Measurements from ENCODE around the gene ARL3. TPM values are rescaled to one million over a fixed set of nuclear protein-coding genes. Genes with fewer than 3 reads are reported as not detected.
"Not testable (repeated sequence)": the region's sequence is repeated elsewhere in the genome, so short reads cannot be mapped to it uniquely, and the experiment has no call there.

ARL3 gene
- total RNA-seq, 4 donors from 2014 or later, result 1.6 to 3.8 (median 3.2) TPM

- no peak overlapping the region for H3K4me3 ChIP-seq (ENCODE audit: low read depth, poor library complexity, severe bottlenecking)
- intact Hi-C loops (cut with DNase I; ENCODE audit: low total_unique reads), result no loop called here
- TF ChIP-seq CTCF (IDR thresholded peaks at IDR 0.05) (no peak), POLR2A (IDR thresholded peaks at IDR 0.05) (no peak)
- no peak for DNase-seq (ENCODE audit: low spot score in 2 of 2)
- WGBS, 2 donors, result 66 to 73% methylated on average over 6 of the region's 6 CpGs
Observed at GRCh38 chr10:102720775-102721301, 6.6 kb upstream of the ARL3 start.

GRCh38 chr10:102720337-102720736 lies 6.1 kb upstream of the ARL3 start:
- WGBS, 2 donors, result 82 to 88% methylated on average over 3 of the region's 3 CpGs
- intact Hi-C loops (cut with DNase I; ENCODE audit: low total_unique reads), result no loop called here

GRCh38 chr10:102718220-102718619 lies 4.0 kb upstream of the ARL3 start:
- no peak overlapping the region for H3K4me3 ChIP-seq (ENCODE audit: low read depth, poor library complexity, severe bottlenecking)
- DNase-seq (ENCODE audit: low spot score in 2 of 2), result no peak
- 51 to 64% methylated on average over 3 of the region's 3 CpGs for WGBS, 2 donors
- intact Hi-C loops (cut with DNase I; ENCODE audit: low total_unique reads), result no loop called here
- TF ChIP-seq CTCF (IDR thresholded peaks at IDR 0.05) (no peak), POLR2A (IDR thresholded peaks at IDR 0.05) (no peak)

More at GRCh38 chr10:102720337-102720736, 6.1 kb upstream of the ARL3 start:
- no peak for TF ChIP-seq POLR2A (IDR thresholded peaks at IDR 0.05)
- TF ChIP-seq CTCF (IDR thresholded peaks at IDR 0.05), result no peak
- H3K4me3 ChIP-seq (ENCODE audit: low read depth, poor library complexity, severe bottlenecking), result no peak overlapping the region
- no peak for DNase-seq (ENCODE audit: low spot score in 2 of 2)

- H3K4me3 ChIP-seq (ENCODE audit: low read depth, poor library complexity, severe bottlenecking); DNase-seq (ENCODE audit: low spot score in 2 of 2); intact Hi-C loops (cut with DNase I; ENCODE audit: low total_unique reads): not testable (repeated sequence)
- WGBS, 2 donors, result 91 to 95% methylated on average over 18 of the region's 18 CpGs
Observed at GRCh38 chr10:102716900-102717565, 2.8 kb upstream of the ARL3 start.

GRCh38 chr10:102715880-102716279 lies 1.7 kb upstream of the ARL3 start:
- WGBS, 2 donors, result 89 to 93% methylated on average over 1 of the region's 1 CpG
- DNase-seq (ENCODE audit: low spot score in 2 of 2), result no peak
- intact Hi-C loops (cut with DNase I; ENCODE audit: low total_unique reads), result no loop called here
- TF ChIP-seq POLR2A (IDR thresholded peaks at IDR 0.05) (no peak), CTCF (IDR thresholded peaks at IDR 0.05) (no peak)
- H3K4me3 ChIP-seq (ENCODE audit: low read depth, poor library complexity, severe bottlenecking), result no peak overlapping the region

- 5% methylated on average over 35 to 36 of the region's 46 CpGs for whole genome bisulfite sequencing, 2 donors
- no peak for TF ChIP-seq CTCF (IDR thresholded peaks at IDR 0.05)
- TF ChIP-seq POLR2A (IDR thresholded peaks at IDR 0.05), result no peak
- intact Hi-C loops (cut with DNase I; ENCODE audit: low total_unique reads), result no loop called here
- peak in 1 of 2 donors; percentile 89 for DNase-seq (ENCODE audit: low spot score in 2 of 2)
- H3K4me3 ChIP-seq (ENCODE audit: low read depth, poor library complexity, severe bottlenecking), result peak within 1 kb of the TSS; percentile 90
Observed at GRCh38 chr10:102714621-102715455, 641 bp upstream of the ARL3 start, which contains the start of gene SFXN2. Gene SFXN2, plus strand, starts transcription at chr10:102714636. Its CDS starts 12,001 bp downstream, at chr10:102726637.

Data from lower leg skin (tissue), 4 donors.